Measurements from ENCODE around the gene CNPY3.
"Not testable (repeated sequence)": the region's sequence is repeated elsewhere in the genome, so short reads cannot be mapped to it uniquely, and the experiment has no call there.

The CNPY3 gene

GRCh38 chr6:42916288-42916687 lies 13.0 kb upstream of the CNPY3 start:
- DNase-seq, result no peak

GRCh38 chr6:42921801-42922200 lies 7.5 kb upstream of the CNPY3 start:
- DNase-seq, result no peak

GRCh38 chr6:42923666-42924065 lies 5.6 kb upstream of the CNPY3 start:
- DNase-seq, result no peak

GRCh38 chr6:42925248-42925857 lies 3.9 kb upstream of the CNPY3 start:
- DNase-seq, result no peak

- peak; percentile 76 for DNase-seq
Measured at GRCh38 chr6:42929821-42930360, 611 bp downstream of the CNPY3 start.

- DNase-seq, result no peak
Measured at GRCh38 chr6:42932412-42932811, 3.1 kb downstream of the CNPY3 start.

GRCh38 chr6:42933205-42933604 lies 3.9 kb downstream of the CNPY3 start:
- peak; percentile 4 for DNase-seq

GRCh38 chr6:42935322-42935721 lies 6.0 kb downstream of the CNPY3 start:
- DNase-seq, result no peak

GRCh38 chr6:42936398-42936797 lies 7.1 kb downstream of the CNPY3 start:
- DNase-seq, result no peak

- no peak for DNase-seq
Measured at GRCh38 chr6:42937548-42938427, 8.5 kb downstream of the CNPY3 start.

- DNase-seq, result no peak
Measured at GRCh38 chr6:42938428-42938796, 9.1 kb downstream of the CNPY3 start.

GRCh38 chr6:42938987-42939809 lies 9.9 kb downstream of the CNPY3 start:
- DNase-seq, result no peak

- DNase-seq, result no peak
Measured at GRCh38 chr6:42939810-42940167, 10.5 kb downstream of the CNPY3 start.

- no peak for DNase-seq
Measured at GRCh38 chr6:42940493-42941045, 11.3 kb downstream of the CNPY3 start.

GRCh38 chr6:42941356-42941755 lies 12.1 kb downstream of the CNPY3 start:
- not testable (repeated sequence) for DNase-seq

GRCh38 chr6:42942444-42942843 lies 13.2 kb downstream of the CNPY3 start:
- DNase-seq, result no peak

GRCh38 chr6:42947950-42948349 lies 18.7 kb downstream of the CNPY3 start:
- DNase-seq, result no peak

- DNase-seq, result no peak
Measured at GRCh38 chr6:42952389-42952788, 23.1 kb downstream of the CNPY3 start.

GRCh38 chr6:42954405-42954804 lies 25.1 kb downstream of the CNPY3 start:
- not testable (repeated sequence) for DNase-seq

- no peak for DNase-seq
Measured at GRCh38 chr6:42958125-42958524, 28.8 kb downstream of the CNPY3 start.

- DNase-seq, result no peak
Measured at GRCh38 chr6:42959917-42960242, 30.6 kb downstream of the CNPY3 start.

GRCh38 chr6:42960243-42961019 lies 31.2 kb downstream of the CNPY3 start, which contains the start of gene GNMT:
Gene GNMT (plus strand): TSS chr6:42960754. CDS start chr6:42960768, 14 bp downstream.
- DNase-seq, result no peak
